ENCODE measurements around the gene VSTM5.

The VSTM5 gene

DNA sequence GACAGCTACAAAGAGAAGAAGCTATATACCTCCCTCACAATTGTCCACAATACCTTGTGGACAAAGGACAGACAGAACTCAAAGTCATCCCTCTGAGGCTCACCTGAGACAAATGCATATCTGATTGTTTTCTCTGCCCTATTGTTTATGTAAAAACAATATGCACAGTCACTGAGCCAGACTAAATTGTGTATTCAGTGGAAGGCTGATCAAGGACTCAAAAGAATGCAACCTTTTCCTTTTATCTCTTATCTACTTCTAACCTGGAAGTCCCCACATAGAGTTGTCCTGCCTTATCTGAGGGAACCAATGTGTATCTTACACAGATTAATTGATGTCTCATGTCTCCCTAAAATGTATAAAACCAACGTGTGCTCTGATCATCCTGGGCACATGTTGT, 80.3 kb downstream of the VSTM5 start:
- no peak for DNase-seq (ENCODE audit: low spot score)
- TF ChIP-seq, protein P1, sequence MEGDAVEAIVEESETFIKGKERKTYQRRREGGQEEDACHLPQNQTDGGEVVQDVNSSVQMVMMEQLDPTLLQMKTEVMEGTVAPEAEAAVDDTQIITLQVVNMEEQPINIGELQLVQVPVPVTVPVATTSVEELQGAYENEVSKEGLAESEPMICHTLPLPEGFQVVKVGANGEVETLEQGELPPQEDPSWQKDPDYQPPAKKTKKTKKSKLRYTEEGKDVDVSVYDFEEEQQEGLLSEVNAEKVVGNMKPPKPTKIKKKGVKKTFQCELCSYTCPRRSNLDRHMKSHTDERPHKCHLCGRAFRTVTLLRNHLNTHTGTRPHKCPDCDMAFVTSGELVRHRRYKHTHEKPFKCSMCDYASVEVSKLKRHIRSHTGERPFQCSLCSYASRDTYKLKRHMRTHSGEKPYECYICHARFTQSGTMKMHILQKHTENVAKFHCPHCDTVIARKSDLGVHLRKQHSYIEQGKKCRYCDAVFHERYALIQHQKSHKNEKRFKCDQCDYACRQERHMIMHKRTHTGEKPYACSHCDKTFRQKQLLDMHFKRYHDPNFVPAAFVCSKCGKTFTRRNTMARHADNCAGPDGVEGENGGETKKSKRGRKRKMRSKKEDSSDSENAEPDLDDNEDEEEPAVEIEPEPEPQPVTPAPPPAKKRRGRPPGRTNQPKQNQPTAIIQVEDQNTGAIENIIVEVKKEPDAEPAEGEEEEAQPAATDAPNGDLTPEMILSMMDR (IDR thresholded peaks at IDR 0.05; ENCODE audit: borderline replicate concordance, control extremely low read depth, extremely low read depth, insufficient read depth, missing control alignments) = no peak

More for the DNA sequence above, 80.3 kb downstream of the VSTM5 start:
- in situ Hi-C loops (cut with MboI; ENCODE audit: low sequenced_read_pairs, unreplicated experiment) = no loop called here
